NCI-H526 (cell line): ENCODE results near the gene TBC1D1.

Source experiments
- DNase-seq, 2 experiments: peaks; one replicate each; lab custom pipeline; 2025; lab: John Stamatoyannopoulos, UW

TBC1D1 gene

GRCh38 chr4:37928426-37929416, 37.8 kb downstream of the TBC1D1 start:
- DNase-seq: no peak

- DNase-seq: no peak
These were observed 43.2 kb downstream of the TBC1D1 start for GRCh38 chr4:37934096-37934495.

GRCh38 chr4:37934609-37935008, 43.7 kb downstream of the TBC1D1 start:
- DNase-seq: no peak

DNA sequence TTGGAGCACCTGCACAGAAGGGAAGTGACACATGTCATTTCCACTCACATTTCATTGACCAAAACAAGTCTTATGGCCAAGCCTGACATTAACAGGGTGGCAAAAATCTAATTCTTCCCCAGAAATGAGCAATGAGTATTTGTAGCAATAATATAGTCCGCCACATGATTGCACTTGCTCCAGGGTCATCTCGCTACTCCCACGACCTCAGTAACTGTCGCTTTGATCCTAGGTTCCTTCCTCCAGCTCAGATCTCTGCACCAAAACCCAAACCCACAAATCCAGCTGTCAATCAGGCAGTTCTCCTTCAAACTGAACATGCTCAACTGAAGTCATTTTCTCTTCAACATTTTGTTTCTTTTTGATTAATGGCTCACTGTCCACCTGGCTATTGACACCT, 44.1 kb downstream of the TBC1D1 start:
- DNase-seq: no peak

GRCh38 chr4:37936889-37937498, 46.1 kb downstream of the TBC1D1 start:
- DNase-seq: no peak

- DNase-seq: no peak
These were observed 47.3 kb downstream of the TBC1D1 start for GRCh38 chr4:37938208-37938607.

DNA sequence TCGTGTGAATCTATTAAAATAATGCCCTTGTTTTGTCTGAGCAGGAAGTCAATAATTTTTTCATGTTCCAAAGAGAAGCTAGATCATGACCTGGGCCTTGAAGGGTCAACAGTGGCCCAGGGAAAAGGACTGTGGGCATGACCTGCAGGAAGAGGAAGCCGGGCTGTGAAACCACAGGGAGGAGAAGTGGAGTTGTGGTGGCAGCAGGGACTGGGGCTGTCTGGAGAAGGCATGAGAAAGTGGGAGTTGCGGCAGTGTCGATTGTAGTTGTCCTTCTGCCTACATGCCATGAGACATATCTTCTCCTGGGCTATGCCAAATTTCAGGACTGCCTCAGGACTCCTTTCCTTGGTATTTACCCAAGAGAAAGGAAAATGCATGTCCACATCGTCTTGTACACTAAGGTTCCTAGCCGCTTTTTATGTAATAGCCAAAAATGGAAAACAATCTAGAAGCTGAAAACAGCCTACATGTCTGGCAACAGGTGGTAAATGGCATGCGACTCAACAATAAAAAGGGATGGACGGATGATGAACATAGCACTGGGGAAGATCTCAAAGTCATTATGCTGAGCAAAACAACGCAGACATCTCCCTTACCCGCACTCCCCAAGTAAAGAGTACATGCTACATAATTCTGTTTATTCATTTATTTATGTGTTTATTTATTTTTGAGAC, 55.8 kb downstream of the TBC1D1 start:
- no peak for DNase-seq

DNA sequence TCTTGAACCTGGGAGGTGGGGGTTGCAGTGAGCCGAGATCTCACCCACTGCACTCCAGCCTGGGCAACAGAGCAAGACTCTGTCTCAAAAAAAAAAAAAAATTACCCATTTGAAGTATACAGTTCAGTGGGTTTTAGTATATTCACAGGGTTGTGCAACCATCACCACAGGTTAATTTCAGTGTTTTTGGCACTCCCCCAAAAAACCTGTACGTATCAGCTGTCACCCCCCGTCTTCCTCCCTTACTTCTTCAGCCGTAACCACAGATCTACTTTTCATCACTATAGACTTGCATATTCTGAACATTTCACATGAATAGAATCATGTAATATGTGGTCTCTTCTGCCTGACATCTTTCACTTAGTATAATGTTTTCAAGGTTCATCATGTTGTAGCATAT, 57.7 kb downstream of the TBC1D1 start:
- DNase-seq: no peak

- no peak for DNase-seq
These were observed 58.9 kb downstream of the TBC1D1 start for GRCh38 chr4:37949636-37950426.

GRCh38 chr4:37951461-37952352, 60.8 kb downstream of the TBC1D1 start:
- no peak for DNase-seq

DNA sequence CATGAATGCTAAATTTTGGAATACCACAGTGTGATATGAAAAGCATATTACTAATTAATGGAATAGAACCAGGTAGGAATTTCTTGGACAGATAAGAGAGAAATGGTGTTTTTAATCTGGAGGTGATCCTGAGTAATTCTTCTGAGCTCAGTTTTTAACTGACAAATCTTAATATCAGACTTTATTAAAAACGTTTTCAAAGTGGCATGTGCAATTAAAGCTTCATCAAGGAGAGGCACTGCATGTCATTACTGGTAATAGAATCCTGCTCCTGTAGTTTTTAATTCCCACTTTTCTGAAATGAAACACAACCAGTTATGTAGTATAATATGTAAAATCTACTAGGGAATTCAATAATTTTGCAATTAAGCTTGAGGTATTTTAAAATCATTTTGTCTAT, 62.3 kb downstream of the TBC1D1 start:
- no peak for DNase-seq

DNA sequence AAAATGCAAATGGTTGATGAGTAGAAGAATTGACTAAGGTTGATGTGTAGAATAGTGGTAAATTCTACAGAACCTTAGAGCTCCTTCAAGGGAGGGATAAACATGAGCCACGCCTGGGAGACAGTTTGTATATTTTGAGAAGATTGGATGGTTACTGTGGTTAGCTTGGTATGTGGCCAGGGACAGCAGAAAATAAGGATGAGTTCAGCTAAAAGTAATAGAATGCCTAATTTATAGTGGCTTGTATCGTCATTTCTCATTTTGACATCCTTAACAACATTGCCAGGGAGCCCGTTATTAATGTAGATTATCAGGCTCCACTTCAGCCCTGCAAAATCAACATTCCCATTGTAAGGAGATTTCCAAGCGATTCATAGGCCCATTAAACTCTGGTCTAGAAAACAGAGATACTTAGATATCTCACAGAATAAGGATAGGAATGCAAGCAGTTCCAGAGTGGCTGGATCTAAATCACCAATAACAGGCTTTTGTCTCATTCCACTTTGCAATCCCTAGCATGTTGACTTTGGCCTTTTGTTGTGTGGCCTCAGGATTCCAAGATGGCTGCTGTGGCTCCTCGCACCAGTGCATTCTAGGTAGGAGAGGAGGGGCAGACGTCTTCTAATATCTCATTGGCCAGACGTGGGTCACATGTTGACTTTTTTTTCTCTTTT, 62.9 kb downstream of the TBC1D1 start:
- no peak for DNase-seq

DNA sequence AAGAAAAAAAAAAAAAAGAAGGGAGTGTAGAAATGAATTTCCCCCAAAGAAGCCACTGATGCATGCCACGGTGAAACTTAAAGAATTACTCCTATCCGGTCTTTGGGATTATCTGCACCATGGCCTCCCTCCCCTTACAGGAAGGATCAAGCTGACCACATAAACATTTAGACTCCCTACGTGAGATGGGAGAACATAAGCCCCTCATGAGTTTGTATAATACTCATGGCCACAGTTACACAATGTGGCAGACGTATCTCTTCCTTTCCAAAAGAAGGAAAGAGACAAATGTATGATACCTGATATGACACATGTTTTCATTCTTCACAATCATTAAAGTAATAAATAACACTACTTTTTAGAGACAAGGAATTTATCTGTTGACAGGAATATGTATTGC, 66.1 kb downstream of the TBC1D1 start:
- DNase-seq: no peak

DNA sequence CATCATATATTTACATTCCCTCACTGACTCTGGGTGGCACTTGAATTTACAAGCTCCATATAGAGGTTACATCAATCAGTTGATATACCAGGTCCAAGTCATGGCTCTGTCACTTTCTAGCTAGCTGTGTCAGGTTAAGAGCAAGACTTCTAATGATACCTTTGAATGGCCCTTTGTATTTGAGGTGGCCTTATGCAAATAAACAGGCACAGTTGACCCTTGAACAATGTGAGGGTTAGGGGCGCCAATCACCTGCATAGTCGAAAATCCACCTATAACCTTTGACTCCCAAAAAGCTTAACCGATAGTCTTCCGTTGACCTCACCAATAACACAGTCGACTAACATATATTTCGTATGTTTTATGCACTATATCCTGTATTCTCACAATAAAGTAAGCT, 68.0 kb downstream of the TBC1D1 start:
- peak in 1 of 2 experiments; percentile 11 for DNase-seq

DNA sequence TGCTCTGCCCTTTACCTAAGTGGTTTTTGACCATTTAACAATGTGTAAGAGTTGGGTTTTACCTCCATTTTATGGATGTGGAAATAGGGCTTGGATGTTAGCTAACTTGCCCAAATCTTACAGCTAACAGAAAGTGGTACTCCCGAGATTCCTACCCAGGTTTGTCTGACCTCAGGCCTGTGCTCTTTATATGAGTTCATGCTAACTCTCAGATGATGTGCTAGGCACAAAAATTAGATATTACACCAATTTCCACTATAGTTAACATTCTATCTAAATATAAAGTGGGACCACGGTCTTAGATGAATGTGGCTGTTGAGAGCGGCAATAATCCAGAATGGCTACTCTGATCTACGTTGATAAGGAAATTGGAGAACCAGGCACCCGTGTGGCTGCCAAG, 69.2 kb downstream of the TBC1D1 start, which contains the start of gene PTTG2:
Gene PTTG2, plus strand, starts transcription at position 301 of the 400 bp plus-strand sequence. Its CDS starts 37 bp downstream, at position 338.
- no peak for DNase-seq

- no peak for DNase-seq
These were observed 70.0 kb downstream of the TBC1D1 start for GRCh38 chr4:37960679-37961450.

DNA sequence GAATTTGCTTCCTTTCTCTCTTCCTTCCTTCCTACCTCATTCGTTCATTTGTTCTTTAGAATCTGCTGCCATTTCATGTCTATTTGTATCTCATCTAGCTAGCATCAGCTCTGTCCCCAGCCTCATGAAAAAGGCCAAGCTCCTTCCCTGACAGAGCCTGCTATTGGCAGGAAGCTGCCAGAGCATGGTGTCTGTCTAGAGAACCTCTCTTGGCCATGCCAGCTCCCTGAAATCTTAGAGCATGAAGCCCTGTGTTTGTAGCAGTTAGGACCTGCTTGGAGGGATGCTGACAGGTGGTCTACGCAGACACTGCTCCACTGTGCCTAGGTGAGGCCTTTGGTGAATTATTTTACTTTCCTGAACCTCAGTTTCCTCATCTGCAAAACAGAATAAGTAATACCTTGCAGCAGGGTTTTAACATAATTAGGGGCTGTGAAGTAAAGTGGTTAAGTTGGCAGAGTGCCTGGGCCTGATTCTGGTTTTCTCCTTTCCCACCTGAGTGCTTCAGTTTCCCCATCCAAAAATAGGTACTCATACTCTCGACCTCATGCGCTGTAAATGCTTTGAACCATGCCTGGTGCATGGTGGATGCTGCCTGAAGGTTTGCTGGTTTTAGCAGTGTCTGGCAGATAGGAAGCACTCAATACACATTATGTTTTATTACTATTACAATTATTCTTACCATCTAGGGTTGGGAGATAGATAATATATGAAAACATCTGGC, 74.0 kb downstream of the TBC1D1 start:
- DNase-seq: no peak

DNA sequence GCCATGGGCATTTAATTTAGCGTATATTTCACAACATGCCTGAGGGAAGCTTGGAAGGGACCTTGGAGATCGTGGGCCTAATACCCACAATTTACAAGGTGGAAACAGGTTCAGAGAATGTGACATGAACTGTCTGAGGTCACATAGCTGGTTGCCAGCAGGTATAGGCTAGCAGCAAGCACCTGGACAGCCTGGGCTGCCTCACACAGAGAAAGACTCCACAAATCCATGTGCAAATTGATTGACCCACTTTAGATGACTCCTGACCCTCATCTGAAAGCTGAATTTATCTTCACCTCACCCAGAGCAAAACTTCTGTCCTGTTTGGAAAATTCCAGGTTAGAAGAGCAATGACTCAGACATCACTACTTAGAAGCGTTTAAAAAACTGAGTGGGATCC, 75.2 kb downstream of the TBC1D1 start:
- no peak for DNase-seq

DNA sequence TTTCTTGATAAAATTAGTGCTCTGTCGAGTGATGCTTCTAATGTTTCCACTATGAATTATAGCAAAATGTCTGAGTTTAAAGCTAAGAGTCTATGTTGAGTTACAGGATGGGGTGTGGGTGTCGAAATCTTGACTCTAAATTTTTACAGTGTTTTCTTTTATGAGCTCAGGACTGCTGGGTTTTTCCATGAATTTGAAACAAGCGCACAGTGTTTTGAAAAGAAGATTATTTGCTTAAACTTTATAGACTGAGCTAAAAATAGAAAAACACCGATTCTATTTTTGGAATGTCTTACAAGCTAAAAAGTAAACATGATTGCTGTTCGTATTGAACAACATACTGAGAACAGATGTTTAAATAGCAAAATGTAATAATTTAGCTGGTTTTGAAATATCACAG, 76.9 kb downstream of the TBC1D1 start:
- peak in 1 of 2 experiments; percentile 7 for DNase-seq
